NCI-H128 (cell line): ENCODE measurements around the gene RNASE13.

Experiments
- DNase-seq: peaks from one replicate; lab custom pipeline; 2025; ENCODE audit not compliant: unreplicated experiment; lab: John Stamatoyannopoulos, UW

RNASE13 gene

GRCh38 chr14:21066882-21067502, 32.4 kb upstream of the RNASE13 start:
- no peak for DNase-seq

DNA sequence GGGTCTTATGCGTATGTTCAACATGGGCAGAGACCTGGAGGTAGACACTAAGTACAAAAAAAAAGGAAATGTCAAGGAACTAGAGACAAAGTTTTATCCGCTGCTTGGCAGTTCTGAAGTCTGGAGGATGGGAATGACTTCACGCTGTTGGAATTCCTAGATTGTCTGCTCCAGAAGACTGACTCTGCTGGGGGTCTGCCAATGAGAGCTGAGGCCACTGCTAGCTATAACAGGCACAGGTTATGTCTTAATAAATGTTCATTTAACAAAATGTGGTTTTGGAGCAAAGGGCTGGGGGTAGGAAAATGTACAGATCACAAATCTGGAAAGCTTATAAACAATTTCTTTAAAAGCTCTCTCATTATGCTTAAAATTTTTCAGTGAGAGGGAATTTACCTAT, 28.9 kb upstream of the RNASE13 start:
- no peak for DNase-seq

DNA sequence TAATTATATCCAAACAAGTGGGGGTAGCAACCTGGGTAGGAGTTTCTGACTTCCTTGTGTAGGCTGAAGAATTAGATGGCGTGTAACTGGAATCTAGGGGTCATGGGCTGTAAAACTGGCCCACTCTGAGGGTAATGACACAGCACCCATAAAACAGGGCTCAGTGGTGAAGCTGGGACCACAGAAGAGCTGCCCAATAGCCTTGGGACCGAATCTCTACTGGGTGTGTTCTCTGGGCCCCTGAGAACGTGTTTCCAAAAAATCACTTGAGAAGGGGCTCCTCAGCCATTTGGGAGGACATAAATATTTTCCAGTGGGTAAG, 26.7 kb upstream of the RNASE13 start:
- no peak for DNase-seq

DNA sequence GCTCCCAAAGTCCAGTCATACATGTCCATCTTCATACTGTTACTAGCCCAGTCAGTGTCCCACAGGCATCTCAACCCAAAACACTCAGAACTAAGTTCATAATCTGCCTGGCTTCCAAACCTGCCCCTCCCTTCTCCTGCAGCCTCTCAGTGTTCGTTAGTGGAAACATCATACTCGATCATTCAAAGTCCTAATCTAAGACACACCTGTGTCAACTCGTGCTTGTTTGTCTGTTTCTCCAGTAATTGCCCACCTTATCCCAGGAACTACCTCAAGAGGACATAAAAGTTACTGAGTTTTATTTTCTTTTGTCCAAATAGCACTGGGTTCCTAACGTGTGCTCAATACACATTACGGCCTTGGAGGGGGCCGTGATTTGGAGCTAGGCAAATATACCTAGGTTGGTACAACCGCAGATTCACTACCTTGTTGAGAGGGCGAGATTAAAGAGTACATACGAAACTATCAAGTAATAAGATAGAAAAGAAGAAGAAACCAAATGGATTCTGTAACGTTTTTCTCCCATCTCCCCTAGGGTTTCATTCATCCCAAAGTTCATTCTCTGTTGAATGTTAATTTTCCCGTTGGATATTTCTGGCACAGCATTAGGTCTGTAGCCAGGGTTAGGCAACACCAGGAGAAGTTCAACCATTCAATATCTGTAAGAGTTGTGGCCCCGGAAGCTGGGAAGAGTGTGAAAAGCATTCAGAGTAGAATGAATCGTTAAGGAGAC, 26.2 kb upstream of the RNASE13 start:
- DNase-seq, result no peak

DNA sequence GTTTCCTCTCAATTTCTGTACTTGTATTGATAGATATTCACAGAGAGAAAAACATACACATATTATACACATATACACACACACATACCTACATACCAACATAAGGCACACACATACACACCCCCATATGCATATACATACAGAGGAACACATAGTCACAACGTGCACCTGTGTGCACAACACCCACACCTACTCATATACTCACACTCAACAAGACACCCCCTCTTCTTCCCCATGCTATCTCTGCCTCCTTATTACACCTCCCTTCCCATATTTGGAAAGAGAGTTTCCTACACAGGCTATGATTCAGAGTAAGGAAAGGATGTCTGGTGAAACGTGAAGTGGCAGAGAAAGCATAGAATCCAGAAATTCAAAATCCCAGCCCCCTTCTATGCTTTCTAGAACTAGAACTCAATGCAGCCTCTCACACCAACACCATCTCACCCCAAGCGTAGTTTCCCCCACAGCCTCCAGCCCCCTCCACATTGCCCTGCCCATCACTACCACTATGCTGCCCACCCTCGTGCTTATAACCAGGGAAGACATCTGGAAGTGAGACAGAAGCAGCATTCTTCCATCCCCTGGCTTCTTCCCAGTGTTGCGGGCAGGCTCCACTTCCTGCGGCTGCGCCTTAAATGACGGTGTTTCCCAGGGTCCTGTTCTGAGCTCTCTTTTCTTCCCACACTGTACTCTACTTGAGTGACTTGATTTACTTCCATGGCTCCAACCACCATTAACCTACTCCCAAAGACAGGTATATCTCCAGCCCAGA, 25.4 kb upstream of the RNASE13 start:
- DNase-seq, result no peak

GRCh38 chr14:21058903-21059302, 24.3 kb upstream of the RNASE13 start:
- DNase-seq, result no peak

GRCh38 chr14:21057803-21058675, 23.4 kb upstream of the RNASE13 start, which contains the start of gene RNASE8:
Gene RNASE8 (plus strand): TSS chr14:21057822. CDS start chr14:21057893, 71 bp downstream.
- DNase-seq, result no peak

GRCh38 chr14:21056520-21057163, 22.0 kb upstream of the RNASE13 start:
- no peak for DNase-seq

GRCh38 chr14:21055432-21056117, 21.0 kb upstream of the RNASE13 start:
- no peak for DNase-seq

- DNase-seq, result no peak
Observed at GRCh38 chr14:21054768-21055145, 20.1 kb upstream of the RNASE13 start.

DNA sequence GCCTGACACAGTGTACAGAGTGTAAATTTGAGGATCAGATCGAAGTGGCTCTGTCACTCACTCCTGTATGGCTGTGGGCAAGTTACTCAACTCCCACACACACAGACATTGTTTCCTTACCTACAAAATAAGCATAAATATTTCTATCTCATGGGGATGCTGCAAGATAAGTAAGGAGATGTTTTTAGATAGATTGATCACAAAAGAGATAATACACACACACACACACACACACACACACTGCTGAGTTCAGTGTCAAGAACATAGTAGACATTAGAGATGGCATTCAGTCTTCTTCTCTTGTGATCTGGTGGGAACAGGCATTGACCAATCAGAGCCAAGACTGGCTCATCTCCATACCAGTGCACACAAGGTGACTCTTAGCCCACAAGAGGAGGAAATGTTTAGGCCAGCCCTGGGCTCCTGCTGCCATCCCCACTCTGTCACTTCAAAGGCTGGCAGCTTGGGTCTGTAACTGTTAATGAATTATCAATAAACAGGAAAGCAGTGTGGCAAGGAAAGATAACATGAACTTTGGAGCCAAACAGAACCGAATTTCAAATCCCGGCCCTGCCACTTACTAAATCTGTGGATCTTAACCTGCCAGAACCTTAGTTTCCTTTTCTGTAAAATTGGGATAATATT, 19.6 kb upstream of the RNASE13 start:
- DNase-seq, result no peak

GRCh38 chr14:21053184-21054122, 18.8 kb upstream of the RNASE13 start:
- DNase-seq, result no peak

DNA sequence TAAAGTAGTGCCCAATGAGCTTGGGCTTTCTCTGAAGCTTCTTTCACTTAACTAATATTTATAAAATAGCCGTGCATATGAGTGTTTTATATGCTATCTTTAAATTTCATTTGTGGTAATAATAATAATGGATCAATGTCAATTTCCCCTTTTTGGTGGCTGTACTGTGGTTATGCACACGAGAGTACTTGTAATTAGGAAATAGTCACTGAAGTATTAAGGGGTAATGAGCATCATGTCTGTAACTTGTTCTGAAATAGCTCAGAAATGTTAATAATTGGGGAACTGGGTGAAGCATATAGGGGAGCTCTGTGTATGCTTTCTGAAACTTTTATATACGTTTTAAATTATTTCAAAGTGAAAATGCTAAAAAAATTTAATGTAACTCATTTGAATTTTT, 16.0 kb upstream of the RNASE13 start:
- no peak for DNase-seq

- DNase-seq, result no peak
Observed at GRCh38 chr14:21049271-21049673, 14.7 kb upstream of the RNASE13 start.

GRCh38 chr14:21048638-21049037, 14.0 kb upstream of the RNASE13 start:
- DNase-seq, result no peak

GRCh38 chr14:21047378-21047781, 12.8 kb upstream of the RNASE13 start:
- no peak for DNase-seq

- DNase-seq, result no peak
Observed at GRCh38 chr14:21043974-21044618, 9.5 kb upstream of the RNASE13 start.

- no peak for DNase-seq
Observed at GRCh38 chr14:21043387-21043973, 8.9 kb upstream of the RNASE13 start.
